GM18505 (cell line): Measurements from ENCODE around the gene ATP8B2.
A peak's percentile ranks its signal among the peaks of the same experiment; 100 is the strongest.

Experiments
- ATAC-seq: cut with Tn5 transposase; IDR thresholded peaks from one replicate; pipeline ENCODE4 v1.9.1; 2021; ENCODE audit not compliant: unreplicated experiment
- POLR2A ChIP-seq: IDR thresholded peaks from 4 replicates; pipeline ENCODE4 v1.6.1; 2011; ENCODE audit warnings: borderline replicate concordance; ENCODE audit not compliant: insufficient read depth, insufficient read length; ENCODE audit errors: extremely low read depth

The ATP8B2 gene

DNA sequence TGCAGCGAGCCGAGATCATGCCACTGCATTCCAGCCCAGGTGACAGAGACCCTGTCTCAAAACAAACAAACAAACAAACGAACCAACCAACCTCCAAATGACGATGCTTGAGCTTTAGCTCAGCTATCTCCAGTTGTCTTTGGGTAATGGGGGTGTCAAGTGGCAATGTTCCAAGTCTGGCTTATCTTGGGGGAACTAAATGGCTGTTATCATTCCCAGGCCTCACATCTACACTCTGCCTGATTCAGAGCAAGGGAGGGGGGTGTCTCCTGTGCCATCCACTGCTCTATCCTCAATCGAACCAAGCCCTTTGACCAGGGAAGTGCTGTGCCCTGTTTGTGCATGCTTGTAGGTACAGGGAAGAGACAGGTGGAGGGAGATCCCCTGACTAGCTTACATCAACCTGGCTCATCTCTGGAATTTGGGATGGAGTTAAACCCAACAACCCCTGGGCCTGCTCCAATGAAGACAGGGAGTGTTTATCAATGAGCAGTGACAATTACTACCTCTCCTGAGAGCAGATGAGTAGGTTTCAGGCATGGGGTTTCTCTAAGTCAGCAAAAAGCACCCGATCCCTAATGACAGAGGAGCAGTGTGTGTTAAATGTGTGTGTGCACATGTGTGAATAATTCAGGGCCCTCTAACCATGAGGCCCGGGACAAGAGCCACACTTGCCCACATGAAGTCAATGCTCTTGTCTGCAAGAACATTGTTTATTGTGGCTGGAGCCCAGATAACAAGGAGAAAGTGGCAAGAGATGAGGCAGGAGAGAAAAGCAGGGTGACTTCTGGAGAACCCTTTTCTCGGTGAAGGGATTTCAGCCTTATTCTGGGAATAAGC is 59.5 kb downstream of the ATP8B2 start:
- no peak for ATAC-seq
- TF ChIP-seq POLR2A = no peak

DNA sequence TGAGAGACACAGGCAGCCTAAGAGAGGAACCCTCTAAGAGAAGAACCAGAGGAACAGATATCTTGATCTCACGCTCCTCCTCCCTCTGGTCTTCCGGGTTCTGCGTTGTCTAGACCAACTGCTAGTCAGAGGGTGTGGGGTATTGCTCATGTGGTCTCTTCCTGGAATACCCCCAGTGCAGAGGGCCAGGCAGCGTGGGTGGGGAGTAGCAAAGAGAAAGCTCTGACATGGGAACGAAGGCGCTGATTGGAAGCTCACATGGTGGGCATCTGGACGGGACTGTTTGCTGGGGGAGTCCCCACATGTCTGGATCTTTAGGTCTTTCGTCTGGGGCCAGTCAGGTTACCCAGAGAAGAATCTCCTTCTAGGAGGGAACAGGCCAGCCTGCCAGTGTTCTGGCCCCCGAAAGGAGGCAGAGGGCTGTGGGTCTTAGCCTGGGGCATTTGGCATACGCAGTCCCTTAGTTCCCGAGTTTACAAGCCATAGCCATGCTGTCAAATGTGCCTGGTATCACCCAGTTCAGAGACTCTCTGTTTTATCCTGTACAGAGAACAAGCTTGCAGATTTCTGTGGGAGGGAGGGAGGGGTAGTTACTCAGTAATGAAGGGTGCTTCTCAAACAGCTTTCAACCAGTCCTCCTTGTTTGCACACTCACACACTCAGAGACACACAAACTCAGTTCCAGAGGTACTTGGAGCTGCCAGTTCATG is 61.5 kb downstream of the ATP8B2 start:
- ATAC-seq = no peak
- peak; percentile 66 for TF ChIP-seq POLR2A

DNA sequence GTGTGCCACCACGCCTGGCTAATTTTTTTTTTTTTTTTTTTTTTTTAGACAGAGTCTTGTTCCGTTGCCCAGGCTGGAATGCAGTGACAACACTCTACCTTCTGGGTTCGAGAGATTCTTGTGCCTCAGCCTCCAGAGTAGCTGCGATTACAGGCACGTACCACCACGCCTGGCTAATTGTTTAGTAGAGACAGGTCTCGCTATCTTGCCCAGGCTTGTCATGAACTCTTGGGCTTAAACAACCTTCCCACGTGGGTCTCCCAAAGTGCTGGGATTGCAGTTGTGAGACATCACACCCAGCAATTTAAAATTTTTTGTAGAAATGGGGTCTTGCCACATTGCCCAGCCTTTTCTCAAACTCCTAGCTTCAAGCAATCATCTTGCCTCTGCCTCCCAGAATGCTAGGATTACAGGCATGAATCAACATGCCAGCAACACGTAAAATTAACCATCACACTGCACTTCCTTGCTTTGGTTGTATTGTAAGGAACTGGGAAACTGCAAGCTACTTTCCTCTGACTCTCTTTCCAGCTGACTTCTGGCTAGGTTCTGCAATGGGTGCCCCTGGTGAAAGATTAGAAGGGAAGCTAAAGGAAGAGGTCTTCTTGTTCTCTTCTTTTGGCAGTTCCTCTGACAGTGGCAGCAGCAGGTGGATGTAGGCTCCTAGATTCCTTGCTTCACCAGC is 65.9 kb downstream of the ATP8B2 start:
- no peak for TF ChIP-seq POLR2A
- ATAC-seq = no peak

DNA sequence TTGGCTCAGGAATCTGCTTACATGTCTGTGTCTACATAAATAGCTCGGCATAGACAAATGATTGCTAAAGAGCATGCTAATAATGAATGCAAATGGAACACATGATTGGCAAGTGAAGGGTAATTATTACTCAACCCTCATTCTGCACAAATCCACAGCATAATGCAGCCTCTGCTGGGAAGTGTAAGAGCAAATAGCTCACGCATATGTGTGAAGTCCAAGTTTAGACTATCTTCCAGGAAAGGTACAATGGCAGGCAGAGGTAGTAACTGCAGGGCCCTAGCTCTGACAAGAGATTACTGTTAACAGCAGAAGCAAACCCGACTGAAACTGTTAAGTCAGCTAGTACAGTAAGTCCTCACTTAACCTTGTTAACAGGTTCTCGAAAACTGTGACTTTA is 72.8 kb downstream of the ATP8B2 start:
- ATAC-seq = no peak
- TF ChIP-seq POLR2A = no peak

DNA sequence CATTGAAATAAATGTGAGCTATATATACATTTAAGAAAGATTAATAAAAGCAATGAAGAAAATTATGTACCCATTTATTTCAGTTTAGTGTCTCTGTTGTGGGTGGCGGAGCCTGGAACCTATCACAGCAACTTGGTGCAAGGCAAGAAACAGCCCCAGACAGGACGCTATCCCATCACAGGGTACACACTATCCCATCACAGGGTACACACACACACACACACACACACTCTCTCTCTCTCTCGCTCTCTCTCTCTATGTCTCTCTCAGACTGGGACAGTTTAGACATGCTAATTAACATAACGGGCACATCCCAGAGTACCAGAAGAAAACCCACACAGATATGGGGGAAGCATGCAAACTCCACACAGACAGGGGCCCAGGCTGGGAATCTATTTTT is 73.4 kb downstream of the ATP8B2 start:
- ATAC-seq = no peak
- no peak for TF ChIP-seq POLR2A

DNA sequence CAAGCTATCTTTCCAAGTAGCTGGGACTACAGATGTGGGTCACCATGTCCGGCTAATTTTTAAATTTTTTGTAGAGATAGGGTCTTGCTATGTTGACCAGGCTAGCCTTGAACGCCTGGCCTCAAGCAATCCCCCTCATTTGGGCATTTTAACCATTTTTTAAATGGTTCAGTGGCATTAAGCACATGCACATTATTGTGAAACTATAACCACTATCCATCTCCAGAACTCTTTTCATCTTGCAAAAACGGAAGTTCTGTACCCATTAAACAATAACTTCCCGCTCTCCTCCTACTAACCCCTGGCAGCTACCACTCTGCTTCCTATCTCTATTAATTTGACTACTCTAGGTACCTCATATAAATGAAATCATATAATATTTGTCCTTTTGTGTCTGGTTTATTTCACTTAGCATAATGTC is 75.1 kb downstream of the ATP8B2 start:
- no peak for ATAC-seq
- TF ChIP-seq POLR2A = no peak
